ENCODE data around the gene RBMY1A1.
"Not testable (repeated sequence)": the region's sequence is repeated elsewhere in the genome, so short reads cannot be mapped to it uniquely, and the experiment has no call there.

RBMY1A1 gene

DNA sequence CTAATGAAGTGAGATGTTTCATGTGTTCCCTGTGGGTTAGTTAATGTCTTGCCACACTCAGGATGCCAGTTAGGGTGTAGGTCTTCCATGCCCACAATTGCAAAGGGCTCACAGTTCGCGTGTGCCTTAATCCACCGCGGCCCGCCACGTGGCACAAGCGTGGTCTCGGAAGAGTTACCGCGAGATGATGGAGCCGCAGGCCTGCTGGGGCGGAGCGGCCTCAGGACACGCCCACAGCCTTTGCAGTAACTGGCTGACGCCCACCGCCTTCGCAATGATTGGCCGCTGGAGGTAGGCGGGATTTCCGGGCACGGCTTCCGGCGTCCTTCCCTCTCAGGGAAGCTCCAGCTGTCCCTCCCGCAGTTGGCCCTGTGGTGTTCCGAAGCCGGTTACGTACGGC lies at the start of gene RBMY1A1:
RBMY1A1 (plus strand) TSS at position 301 of the 400 bp plus-strand sequence. CDS start 2,013 bp downstream, outside the sequence.
- not testable (repeated sequence) for DNase-seq (ENCODE audit: low read depth, low spot score)

DNA sequence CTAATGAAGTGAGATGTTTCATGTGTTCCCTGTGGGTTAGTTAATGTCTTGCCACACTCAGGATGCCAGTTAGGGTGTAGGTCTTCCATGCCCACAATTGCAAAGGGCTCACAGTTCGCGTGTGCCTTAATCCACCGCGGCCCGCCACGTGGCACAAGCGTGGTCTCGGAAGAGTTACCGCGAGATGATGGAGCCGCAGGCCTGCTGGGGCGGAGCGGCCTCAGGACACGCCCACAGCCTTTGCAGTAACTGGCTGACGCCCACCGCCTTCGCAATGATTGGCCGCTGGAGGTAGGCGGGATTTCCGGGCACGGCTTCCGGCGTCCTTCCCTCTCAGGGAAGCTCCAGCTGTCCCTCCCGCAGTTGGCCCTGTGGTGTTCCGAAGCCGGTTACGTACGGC lies 23.6 kb upstream of the RBMY1A1 start, which contains the start of gene RBMY1B:
RBMY1B (plus strand) TSS at position 301 of the 400 bp plus-strand sequence. CDS start 2,013 bp downstream, outside the sequence.
- not testable (repeated sequence) for DNase-seq (ENCODE audit: low read depth, low spot score)

DNA sequence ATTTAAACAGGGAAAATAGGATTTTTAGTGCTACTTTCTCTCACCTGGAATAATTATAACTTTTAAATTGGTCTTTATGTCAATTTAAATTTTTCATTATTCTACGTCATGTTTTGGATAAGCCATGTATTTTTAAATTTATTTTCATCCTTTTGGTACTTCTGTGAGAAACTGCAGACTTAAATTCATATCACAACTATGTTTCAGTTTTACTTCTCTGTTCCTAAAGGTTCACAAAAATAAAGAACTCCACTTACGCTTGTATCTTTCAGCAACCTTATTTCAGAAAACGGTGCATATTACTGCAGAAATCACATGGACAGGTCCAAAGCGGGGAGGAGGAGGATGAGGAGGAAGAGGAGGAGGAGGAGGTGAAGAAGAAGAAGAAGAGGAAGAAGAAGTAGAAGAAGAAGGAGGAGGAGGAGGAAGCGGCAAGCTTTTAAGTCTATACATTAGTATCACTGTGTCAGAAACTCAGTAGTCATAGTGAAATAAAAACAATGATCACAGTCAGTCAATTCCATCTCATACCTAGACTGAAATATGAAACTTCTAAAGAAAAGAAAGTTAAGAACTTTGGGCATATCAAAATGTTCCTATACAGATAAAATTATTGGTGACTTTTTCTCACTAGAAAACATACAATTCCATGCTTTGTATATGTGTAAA lies 24.8 kb downstream of the RBMY1A1 start:
- DNase-seq (ENCODE audit: low read depth, low spot score): not testable (repeated sequence)

DNA sequence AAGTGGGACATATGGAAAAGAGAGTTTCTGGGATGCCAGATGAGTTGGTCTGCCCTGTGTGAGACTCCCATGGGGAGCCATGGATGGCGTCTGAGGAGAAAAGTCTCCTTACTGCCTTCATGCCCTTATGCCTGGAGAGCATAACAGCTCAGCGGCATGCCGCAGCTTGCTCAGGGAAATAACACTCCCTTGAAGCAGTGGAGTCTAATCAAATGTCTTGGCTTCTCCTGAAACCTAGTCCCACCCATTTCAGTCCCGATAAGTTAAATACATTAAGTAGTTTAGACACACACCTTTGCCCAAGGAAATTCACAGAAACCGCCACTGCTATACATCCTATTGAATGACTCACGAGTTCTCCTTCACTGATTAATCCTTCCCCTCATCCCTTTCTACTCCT lies 50.8 kb downstream of the RBMY1A1 start:
- DNase-seq (ENCODE audit: low read depth, low spot score): no peak

DNA sequence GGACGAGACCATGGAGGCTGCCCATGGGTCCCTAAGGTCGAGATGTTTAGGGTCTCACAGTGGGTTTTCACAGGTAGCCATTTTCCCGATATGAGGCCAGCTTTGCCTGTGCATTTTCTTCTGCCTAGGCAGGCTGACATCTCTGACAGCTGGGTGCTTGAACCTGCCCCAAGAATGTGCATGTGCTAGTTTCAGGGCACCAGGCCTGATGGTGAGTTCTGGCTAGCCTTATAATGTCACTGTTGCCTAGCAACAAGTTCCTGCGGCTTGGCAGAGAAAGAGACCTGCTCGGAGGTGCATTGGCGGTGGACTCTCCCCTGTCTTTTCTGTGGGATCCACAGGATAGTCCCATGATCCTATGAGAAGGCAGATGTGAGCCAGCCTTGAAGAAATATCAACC lies 51.8 kb downstream of the RBMY1A1 start:
- DNase-seq (ENCODE audit: low read depth, low spot score): not testable (repeated sequence)

DNA sequence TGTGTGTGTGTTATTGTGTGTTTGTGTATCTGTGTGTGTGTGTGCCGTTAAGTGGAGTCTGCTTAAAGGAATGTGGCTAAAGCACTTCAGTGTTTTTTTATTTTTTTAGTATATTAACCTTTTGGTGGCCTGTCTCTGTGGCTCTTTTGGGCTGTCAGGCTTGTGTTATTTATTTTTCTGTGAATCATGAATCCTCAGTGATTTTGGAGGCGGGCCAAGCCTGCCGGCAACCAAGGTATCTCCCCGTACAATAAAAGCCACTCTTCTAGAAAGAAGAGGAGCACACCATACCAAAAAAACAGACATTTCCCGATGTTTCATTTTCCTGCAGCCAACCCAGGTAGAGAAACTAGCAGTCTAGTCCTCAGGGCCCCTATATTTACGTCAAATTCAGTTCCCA lies 57.4 kb downstream of the RBMY1A1 start:
- DNase-seq (ENCODE audit: low read depth, low spot score): no peak

DNA sequence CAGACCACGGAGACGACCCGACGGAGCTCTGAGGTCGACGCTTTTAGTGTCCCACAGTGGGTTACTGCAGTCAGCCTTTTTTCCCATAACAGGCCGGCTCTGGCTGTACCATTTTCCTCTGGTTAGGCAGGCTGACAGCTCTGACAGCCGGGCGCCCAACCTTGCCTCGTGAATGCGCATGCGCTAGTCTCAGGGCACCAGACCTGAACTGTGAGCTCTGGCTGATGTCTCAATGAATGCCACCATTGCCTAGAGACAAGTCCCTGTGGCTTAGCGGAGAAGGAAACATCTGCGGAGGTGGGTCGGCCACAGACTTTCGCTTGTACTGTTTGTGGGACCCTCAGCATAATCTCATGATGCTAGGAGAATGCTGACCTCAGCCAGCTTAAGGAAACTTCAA lies 61.6 kb downstream of the RBMY1A1 start:
- DNase-seq (ENCODE audit: low read depth, low spot score): not testable (repeated sequence)

All from iPS DF 19.7 (cell line).